Measurements from ENCODE around the gene MPHOSPH6.

Gene MPHOSPH6

GRCh38 chr16:82181461-82182185 lies 11.6 kb upstream of the MPHOSPH6 start:
- POLR2A ChIA-PET, result no interaction called here
- CTCF ChIA-PET, result interaction anchor here (1.0 kb wide), 1 partner anchor 81 kb away, joined by 3 read pairs; no protein-coding TSS in a partner anchor
- H3K4me3 ChIP-seq (ENCODE audit: low read depth, low read length), result no peak overlapping the region
- DNase-seq (ENCODE audit: low read depth, low spot score), result no peak
- no peak for TF ChIP-seq CTCF (IDR thresholded peaks at IDR 0.05; ENCODE audit: insufficient read depth, low read length, missing control alignments)

GRCh38 chr16:82178352-82178751 lies 8.3 kb upstream of the MPHOSPH6 start:
- DNase-seq (ENCODE audit: low read depth, low spot score), result no peak
- H3K4me3 ChIP-seq (ENCODE audit: low read depth, low read length), result no peak overlapping the region
- POLR2A ChIA-PET, result no interaction called here
- CTCF ChIA-PET, result no interaction called here
- no peak for TF ChIP-seq CTCF (IDR thresholded peaks at IDR 0.05; ENCODE audit: insufficient read depth, low read length, missing control alignments)

GRCh38 chr16:82177555-82177954 lies 7.5 kb upstream of the MPHOSPH6 start:
- ChIA-PET CTCF (no interaction called here), POLR2A (no interaction called here)
- no peak for TF ChIP-seq CTCF (IDR thresholded peaks at IDR 0.05; ENCODE audit: insufficient read depth, low read length, missing control alignments)
- H3K4me3 ChIP-seq (ENCODE audit: low read depth, low read length), result no peak overlapping the region
- DNase-seq (ENCODE audit: low read depth, low spot score), result no peak

- no peak for TF ChIP-seq CTCF (IDR thresholded peaks at IDR 0.05; ENCODE audit: insufficient read depth, low read length, missing control alignments)
- H3K4me3 ChIP-seq (ENCODE audit: low read depth, low read length), result no peak overlapping the region
- ChIA-PET CTCF (no interaction called here), POLR2A (no interaction called here)
- DNase-seq (ENCODE audit: low read depth, low spot score), result no peak
Measured at GRCh38 chr16:82176204-82176603, 6.2 kb upstream of the MPHOSPH6 start.

GRCh38 chr16:82175627-82176026 lies 5.6 kb upstream of the MPHOSPH6 start:
- CTCF ChIA-PET, result no interaction called here
- TF ChIP-seq CTCF (IDR thresholded peaks at IDR 0.05; ENCODE audit: insufficient read depth, low read length, missing control alignments), result no peak

GRCh38 chr16:82167670-82168069 lies 2.4 kb downstream of the MPHOSPH6 start:
- no peak for TF ChIP-seq CTCF (IDR thresholded peaks at IDR 0.05; ENCODE audit: insufficient read depth, low read length, missing control alignments)
- ChIA-PET CTCF (interaction anchor here (0.9 kb wide), 1 partner anchor 227 kb away, joined by 3 read pairs; no protein-coding TSS in a partner anchor), POLR2A (no interaction called here)
- no peak overlapping the region for H3K4me3 ChIP-seq (ENCODE audit: low read depth, low read length)
- DNase-seq (ENCODE audit: low read depth, low spot score), result no peak

More at GRCh38 chr16:82175627-82176026, 5.6 kb upstream of the MPHOSPH6 start:
- POLR2A ChIA-PET, result no interaction called here
- no peak overlapping the region for H3K4me3 ChIP-seq (ENCODE audit: low read depth, low read length)
- DNase-seq (ENCODE audit: low read depth, low spot score), result no peak
